ENCODE data around the gene SLC35F1. TPM values are rescaled to one million over a fixed set of nuclear protein-coding genes. Genes with fewer than 3 reads are reported as not detected.

The SLC35F1 gene
- total RNA-seq, 1 experiment from 2014 or later: 0.05 TPM

DNA sequence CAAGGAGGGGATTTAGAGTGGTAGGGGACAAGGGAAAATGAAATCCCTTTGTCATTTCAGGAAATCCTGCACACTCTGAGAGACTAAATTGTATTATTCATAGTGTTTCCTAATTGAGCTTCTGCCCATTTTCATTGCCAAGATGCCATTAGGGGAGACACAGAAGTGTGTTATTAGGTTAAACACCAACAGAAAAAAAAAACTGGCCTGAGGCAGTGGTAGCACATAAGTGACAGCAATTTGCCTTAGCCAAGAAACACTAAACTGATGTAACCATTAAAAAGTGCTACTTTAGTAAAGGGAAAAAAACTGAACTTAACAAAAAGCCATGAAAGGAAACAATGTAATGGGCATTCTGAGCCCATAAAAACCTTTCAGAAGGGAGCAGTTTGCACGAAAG, 370.6 kb downstream of the SLC35F1 start:
- no peak overlapping the region for H3K27ac ChIP-seq
- H3K4me3 ChIP-seq: no peak overlapping the region
- no peaks in the 10 kb centered on the region for H3K9me3 ChIP-seq (replicated peaks)
- no peaks in the 10 kb centered on the region; the same call in 1 of the 2 replicates for H3K27me3 ChIP-seq (replicated peaks)
- H3K4me1 ChIP-seq (replicated peaks): no peaks in the 10 kb centered on the region
- no peaks in the 10 kb centered on the region for H3K36me3 ChIP-seq
- DNase-seq (ENCODE audit: low read depth in 1 of 2, low spot score in 2 of 2): no peak

DNA sequence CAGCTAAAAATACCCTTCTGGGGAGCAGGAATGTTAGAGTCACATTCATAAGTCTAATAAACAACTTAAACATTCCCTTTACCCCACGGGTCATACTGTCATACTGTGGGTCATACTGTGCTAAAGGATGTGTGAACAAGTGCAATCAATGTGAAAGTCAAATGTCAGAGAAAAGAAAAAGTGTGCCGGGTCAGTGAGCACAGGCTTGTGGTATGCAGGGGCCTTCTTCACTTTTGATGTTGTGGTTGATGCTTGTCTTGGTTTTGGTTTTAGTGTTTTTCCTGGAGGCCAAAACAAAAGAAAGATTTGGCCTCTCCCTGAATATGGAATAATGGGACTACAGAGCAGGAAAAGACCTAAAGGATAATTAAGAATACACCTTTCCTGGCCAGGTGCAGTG, 373.1 kb downstream of the SLC35F1 start:
- Histone ChIP-seq H3K4me3 (no peak overlapping the region), H3K9me3 (replicated peaks) (no peaks in the 10 kb centered on the region), H3K27ac (no peak overlapping the region), H3K36me3 (no peaks in the 10 kb centered on the region), H3K27me3 (replicated peaks) (no peaks in the 10 kb centered on the region; the same call in 1 of the 2 replicates), H3K4me1 (replicated peaks) (no peaks in the 10 kb centered on the region; the same call in 1 of the 2 replicates)
- DNase-seq (ENCODE audit: low read depth in 1 of 2, low spot score in 2 of 2): no peak

DNA sequence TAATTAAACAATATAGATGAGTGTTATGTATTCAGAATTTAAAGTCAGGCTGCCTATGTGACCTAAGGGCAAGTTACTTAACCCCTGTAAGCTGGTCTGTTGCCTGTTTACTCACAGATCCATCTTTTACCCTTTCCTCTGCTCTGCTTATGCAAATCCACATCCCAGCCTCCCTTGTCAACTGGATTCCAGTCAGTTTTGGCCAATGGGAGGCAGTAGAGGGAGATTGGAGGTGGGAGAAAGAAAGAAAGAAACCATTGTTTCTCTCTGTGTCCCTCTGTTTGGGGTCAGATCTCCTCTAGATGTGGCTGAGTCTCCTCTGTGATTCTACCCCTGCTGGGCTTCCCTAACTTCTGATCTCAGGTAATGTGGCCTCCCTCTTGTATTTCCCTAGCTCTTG, 374.2 kb downstream of the SLC35F1 start:
- Histone ChIP-seq H3K36me3 (no peaks in the 10 kb centered on the region), H3K9me3 (replicated peaks) (no peaks in the 10 kb centered on the region), H3K27me3 (replicated peaks) (no peaks in the 10 kb centered on the region; the same call in 1 of the 2 replicates), H3K27ac (no peak overlapping the region), H3K4me1 (replicated peaks) (no peaks in the 10 kb centered on the region; the same call in 1 of the 2 replicates), H3K4me3 (no peak overlapping the region)
- DNase-seq (ENCODE audit: low read depth in 1 of 2, low spot score in 2 of 2): no peak

DNA sequence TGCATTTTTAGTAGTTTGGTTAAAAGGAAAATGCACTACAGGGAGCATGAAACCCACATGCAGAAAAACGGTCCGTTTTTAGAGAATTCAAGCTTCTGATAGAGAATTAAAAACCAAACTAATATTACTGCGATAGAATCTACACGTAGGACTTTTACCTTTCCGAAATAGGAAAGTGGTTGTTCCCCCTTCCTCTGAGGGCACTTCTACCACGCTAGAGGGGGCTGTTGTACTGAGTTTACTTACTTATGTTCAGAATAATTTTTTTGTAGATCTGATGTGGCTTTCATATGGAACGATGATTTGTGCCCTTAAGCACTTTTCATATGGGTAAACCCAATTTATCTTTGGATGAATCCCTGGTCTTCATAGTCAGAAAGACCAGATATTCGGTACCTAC, 376.7 kb downstream of the SLC35F1 start:
- Histone ChIP-seq H3K9me3 (replicated peaks) (no peaks in the 10 kb centered on the region), H3K4me1 (replicated peaks) (no peaks in the 10 kb centered on the region; the same call in 1 of the 2 replicates), H3K27me3 (replicated peaks) (no peaks in the 10 kb centered on the region; the same call in 1 of the 2 replicates), H3K4me3 (no peak overlapping the region), H3K27ac (no peak overlapping the region), H3K36me3 (no peaks in the 10 kb centered on the region)
- DNase-seq (ENCODE audit: low read depth in 1 of 2, low spot score in 2 of 2): peak; percentile 44 to 48

DNA sequence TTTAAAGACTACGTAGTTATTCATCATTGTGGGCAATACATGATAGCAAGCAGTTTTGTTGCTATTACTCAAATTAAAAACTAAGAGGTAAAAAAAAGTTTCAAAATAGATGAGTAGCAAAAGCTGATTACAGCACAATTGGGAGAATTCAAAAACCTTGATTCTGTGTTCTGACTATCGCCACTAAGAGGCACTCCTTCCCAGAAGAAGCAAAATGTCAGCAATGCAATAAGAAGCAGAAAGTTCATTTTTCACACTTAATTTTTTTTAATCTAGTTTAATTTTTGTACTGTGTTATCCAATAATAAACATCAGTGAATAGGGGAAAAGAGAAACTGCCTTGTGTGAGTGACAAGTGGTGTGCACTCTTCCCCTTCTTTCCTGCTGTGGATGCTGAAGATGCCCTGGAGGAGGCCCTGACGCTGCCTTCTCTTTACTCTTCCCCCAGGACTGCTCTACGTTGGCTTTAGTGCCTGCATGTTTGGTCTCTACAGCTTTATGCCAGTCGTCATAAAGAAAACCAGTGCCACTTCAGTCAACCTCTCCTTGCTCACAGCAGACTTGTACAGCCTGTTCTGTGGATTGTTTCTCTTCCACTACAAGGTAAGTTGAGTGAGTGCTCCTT, 377.8 kb downstream of the SLC35F1 start:
- H3K27me3 ChIP-seq (replicated peaks): no peaks in the 10 kb centered on the region
- DNase-seq (ENCODE audit: low read depth in 1 of 2, low spot score in 2 of 2): no peak
- H3K9me3 ChIP-seq (replicated peaks): no peaks in the 10 kb centered on the region
- H3K4me1 ChIP-seq (replicated peaks): no peaks in the 10 kb centered on the region; the same call in 1 of the 2 replicates
- no peak overlapping the region for H3K27ac ChIP-seq
- H3K36me3 ChIP-seq: no peaks in the 10 kb centered on the region
- no peak overlapping the region for H3K4me3 ChIP-seq

DNA sequence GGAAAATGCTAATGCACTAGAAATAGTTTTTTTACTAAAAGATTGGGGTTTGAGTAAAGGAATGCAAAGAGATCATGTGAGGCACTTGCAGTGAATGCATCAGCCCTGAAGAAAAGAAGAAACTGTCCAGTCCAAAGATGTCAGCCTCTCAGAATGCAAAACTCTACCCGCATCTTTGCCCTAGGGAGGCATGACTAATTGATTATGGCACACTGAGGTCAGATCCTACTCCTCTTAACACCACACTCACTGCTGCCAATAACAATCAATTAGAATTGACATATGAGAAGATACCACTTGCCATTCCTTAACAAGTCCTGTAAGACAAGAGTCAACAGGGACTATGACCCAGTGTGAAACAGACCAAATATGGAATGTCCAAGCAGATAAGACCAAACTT, 378.7 kb downstream of the SLC35F1 start:
- Histone ChIP-seq H3K4me3 (no peak overlapping the region), H3K4me1 (replicated peaks) (no peaks in the 10 kb centered on the region; the same call in 1 of the 2 replicates), H3K9me3 (replicated peaks) (no peaks in the 10 kb centered on the region), H3K27ac (no peak overlapping the region), H3K27me3 (replicated peaks) (no peaks in the 10 kb centered on the region), H3K36me3 (no peaks in the 10 kb centered on the region)
- DNase-seq (ENCODE audit: low read depth in 1 of 2, low spot score in 2 of 2): no peak

DNA sequence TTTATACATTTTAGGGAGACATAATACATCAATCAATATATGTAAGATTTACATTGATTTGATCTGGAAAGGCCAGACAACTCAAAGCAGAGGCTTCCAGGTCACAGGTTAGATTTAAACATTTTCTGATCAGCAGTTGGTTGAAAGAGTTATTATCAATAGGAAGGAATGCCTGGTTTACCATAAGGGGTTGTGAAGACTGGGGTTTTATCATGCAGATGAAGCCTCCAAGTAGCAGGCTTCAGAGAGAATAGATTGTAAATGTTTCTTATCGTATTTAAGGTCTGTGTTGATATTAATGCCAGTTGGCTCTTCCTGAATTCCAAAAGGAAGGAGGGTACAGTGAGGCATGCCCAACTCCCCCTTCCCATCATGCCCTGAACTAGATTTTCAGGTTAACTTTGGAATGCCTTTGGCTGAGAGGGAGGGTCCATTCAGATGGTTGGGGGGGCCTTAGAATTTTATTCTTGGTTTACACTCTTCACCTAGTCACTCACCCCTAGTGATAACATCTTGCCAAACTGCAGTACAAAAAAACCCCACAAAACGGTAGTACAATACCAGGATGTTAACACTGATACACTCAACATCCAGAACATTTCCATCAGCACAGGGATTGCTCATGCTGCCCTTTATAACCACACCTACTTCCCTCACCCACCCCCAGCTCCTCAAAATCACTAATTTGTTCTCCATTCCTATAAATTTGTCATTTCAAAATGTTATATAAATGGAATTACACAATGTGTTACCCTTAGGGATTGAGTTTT, 381.5 kb downstream of the SLC35F1 start:
- H3K9me3 ChIP-seq (replicated peaks): no peaks in the 10 kb centered on the region; the same call in 1 of the 2 replicates
- H3K4me1 ChIP-seq (replicated peaks): no peaks in the 10 kb centered on the region; the same call in 1 of the 2 replicates
- H3K4me3 ChIP-seq: no peak overlapping the region
- no peaks in the 10 kb centered on the region for H3K36me3 ChIP-seq
- H3K27ac ChIP-seq: no peak overlapping the region
- DNase-seq (ENCODE audit: low read depth in 1 of 2, low spot score in 2 of 2): no peak
- H3K27me3 ChIP-seq (replicated peaks): no peaks in the 10 kb centered on the region

DNA sequence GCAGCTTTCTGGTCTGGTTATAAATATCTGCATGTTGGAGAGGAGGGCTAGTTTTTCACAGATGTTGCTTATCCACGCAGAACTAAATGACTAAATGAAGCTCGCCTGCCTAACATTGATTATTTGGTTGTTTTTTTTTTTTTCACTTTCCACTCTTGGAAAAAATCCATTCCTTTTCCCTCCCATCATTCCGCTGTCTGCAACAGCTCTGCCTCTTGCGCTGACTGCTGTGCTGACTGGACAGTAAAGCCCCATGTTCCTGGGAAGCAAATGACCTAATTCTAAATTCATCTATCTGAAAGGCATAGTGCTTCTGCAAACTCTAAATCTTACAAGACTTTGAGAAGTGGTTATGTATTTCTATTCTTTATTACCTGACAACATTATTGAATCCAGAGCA, 385.5 kb downstream of the SLC35F1 start:
- H3K4me1 ChIP-seq (replicated peaks): no peaks in the 10 kb centered on the region
- no peaks in the 10 kb centered on the region for H3K27me3 ChIP-seq (replicated peaks)
- H3K36me3 ChIP-seq: no peaks in the 10 kb centered on the region
- no peak for DNase-seq (ENCODE audit: low read depth in 1 of 2, low spot score in 2 of 2)
- no peaks in the 10 kb centered on the region; the same call in 1 of the 2 replicates for H3K9me3 ChIP-seq (replicated peaks)
- H3K27ac ChIP-seq: no peak overlapping the region
- no peak overlapping the region for H3K4me3 ChIP-seq

DNA sequence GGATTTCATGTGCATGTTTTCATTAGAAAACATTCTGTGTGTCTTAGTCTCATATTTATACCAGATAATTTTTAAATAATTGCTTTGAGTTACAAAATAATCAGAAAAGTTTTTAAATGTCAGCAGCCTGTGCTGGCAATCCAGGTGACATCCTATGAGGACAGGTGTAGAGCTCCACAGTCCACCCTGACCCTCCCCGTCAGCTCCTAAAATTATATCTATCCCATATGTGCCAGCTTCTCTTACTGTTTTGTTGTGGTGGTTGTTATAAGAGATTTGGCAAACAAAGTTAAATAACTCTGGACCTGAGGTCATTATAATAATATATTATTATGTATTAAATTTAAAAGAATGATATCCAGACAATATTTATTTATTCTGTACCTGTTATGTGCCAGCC, 387.8 kb downstream of the SLC35F1 start:
- no peak overlapping the region for H3K27ac ChIP-seq
- DNase-seq (ENCODE audit: low read depth in 1 of 2, low spot score in 2 of 2): no peak
- H3K4me1 ChIP-seq (replicated peaks): no peaks in the 10 kb centered on the region
- no peaks in the 10 kb centered on the region for H3K36me3 ChIP-seq
- H3K9me3 ChIP-seq (replicated peaks): no peaks in the 10 kb centered on the region; the same call in 1 of the 2 replicates
- H3K4me3 ChIP-seq: no peak overlapping the region
- no peaks in the 10 kb centered on the region for H3K27me3 ChIP-seq (replicated peaks)

DNA sequence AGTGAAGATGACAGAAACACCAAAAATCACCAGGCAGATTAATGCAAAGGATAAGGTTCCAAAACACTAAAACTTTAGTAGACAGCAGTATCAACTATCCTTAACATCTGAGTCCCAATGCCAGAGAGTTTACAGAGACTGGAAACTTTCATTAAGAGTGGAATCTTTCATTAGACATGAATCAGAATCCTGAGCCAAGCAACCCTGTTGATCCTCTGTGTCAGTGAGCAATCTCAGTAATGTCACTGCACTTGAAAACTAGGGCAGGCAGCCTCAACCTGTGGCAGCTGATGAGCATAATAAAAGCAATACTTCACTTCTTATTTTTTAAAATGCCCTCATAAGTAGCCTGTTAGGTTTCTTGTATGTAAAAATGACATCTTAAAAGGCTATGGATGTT, 388.3 kb downstream of the SLC35F1 start:
- DNase-seq (ENCODE audit: low read depth in 1 of 2, low spot score in 2 of 2): no peak
- H3K4me3 ChIP-seq: no peak overlapping the region
- no peaks in the 10 kb centered on the region for H3K4me1 ChIP-seq (replicated peaks)
- no peaks in the 10 kb centered on the region for H3K27me3 ChIP-seq (replicated peaks)
- H3K36me3 ChIP-seq: no peaks in the 10 kb centered on the region
- H3K9me3 ChIP-seq (replicated peaks): no peaks in the 10 kb centered on the region; the same call in 1 of the 2 replicates
- H3K27ac ChIP-seq: no peak overlapping the region

DNA sequence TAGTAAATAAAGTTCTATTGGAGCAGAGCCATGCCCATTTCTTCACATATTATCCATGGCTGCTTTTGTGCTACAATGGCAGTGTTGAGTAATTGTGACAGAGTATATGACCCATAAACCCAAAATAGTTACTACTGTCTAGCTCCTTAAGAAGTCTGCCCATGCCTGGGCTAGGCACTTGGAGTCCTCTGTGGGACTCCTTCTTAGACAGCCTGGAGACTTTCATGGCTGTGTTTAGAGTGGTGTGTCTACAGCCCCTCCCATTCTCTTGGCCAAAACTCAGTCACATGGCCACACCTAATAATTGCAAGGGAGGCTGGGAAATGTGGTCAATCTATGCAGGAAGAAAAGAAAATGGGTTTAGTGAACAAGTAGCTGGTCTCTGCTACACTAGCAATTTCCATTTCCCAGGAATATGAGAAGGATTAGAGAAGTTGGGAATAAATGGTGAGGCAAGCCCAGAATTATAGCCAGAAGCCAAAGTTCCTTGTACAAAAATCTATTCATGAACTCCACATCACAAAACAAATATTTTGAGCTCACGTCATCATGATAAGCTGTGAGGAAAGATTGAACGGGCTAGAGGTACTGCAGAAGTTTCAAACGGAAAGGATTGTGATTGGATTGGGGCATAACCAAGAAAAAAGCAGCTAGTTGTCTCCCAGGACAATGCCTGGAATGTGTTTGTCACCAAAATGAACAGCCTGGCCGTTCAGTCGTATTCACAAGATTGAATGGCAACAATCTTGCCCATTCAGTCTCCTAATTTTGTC, 389.3 kb downstream of the SLC35F1 start:
- Histone ChIP-seq H3K4me1 (replicated peaks) (no peaks in the 10 kb centered on the region), H3K27me3 (replicated peaks) (no peaks in the 10 kb centered on the region), H3K9me3 (replicated peaks) (no peaks in the 10 kb centered on the region; the same call in 1 of the 2 replicates), H3K27ac (no peak overlapping the region), H3K4me3 (no peak overlapping the region), H3K36me3 (no peaks in the 10 kb centered on the region)
- DNase-seq (ENCODE audit: low read depth in 1 of 2, low spot score in 2 of 2): no peak

DNA sequence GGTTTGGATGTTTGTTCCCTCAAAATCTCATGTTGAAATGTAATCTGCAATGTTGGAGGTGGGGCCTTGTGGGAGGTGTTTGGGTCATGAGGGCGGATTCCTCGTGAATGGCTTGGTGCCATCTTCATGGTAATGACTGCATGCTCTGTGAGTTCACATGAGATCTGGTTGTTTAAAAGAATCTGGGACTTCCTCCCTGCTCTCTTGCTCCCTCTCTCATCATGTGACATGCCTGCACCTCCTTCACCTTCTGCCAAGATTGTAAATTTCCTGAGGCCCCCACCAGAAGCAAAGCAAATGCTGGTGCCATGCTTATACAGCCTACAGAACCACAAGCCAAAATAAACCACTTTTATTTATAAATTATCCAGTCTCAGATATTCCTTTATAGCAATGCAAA, 390.8 kb downstream of the SLC35F1 start:
- H3K4me3 ChIP-seq: no peak overlapping the region
- H3K9me3 ChIP-seq (replicated peaks): no peaks in the 10 kb centered on the region; the same call in 1 of the 2 replicates
- H3K27me3 ChIP-seq (replicated peaks): peaks cover 3% of the 10 kb centered on the region; the same call in 1 of the 2 replicates
- H3K27ac ChIP-seq: no peak overlapping the region
- H3K36me3 ChIP-seq: no peaks in the 10 kb centered on the region
- no peak for DNase-seq (ENCODE audit: low read depth in 1 of 2, low spot score in 2 of 2)
- H3K4me1 ChIP-seq (replicated peaks): no peaks in the 10 kb centered on the region

DNA sequence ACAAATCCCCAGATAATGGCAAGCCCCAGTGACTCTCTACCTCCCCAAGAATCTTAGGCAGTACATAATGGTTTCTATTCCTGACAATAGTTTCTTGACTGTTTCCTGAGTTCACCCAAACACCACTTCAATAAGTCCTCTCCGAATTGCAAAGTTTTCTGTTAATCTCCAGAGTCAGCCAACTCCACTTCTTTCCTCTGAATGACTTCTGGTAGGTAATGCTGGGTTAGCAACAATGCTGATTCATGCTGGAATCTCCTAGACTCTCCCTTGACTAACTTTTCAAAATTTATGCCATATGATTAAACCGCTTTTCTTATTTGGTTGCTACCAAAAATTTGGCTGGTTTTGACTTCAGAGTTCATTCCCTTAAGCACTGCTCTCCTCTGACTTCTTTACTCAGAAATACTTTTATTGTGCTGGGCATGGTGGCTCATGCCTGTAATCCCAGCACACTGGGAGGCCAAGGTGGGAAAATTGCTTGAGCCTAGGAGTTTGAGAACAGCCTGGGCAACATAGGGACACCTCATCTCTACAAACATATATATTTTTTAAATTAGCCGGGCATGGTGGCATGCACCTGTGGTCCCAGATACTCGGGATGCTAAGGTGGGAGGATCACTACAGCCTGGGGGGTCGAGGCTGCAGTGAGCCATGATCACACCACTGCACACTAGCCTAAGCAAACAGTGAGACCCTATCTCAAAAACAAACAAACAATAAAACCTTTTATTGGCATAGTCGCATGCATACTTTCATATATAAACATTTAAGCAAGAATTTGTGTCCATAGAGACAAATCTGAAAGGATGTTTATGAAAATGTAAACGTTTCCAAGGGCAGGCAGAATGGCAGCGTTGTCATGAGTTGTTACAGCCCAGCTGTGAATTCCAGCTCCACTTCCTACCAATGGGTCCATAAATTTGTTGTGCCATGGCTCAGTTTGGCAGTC, 391.7 kb downstream of the SLC35F1 start:
- no peak for DNase-seq (ENCODE audit: low read depth in 1 of 2, low spot score in 2 of 2)
- Histone ChIP-seq H3K36me3 (no peaks in the 10 kb centered on the region), H3K27ac (no peak overlapping the region), H3K27me3 (replicated peaks) (peaks cover 3% of the 10 kb centered on the region; the same call in 1 of the 2 replicates), H3K9me3 (replicated peaks) (no peaks in the 10 kb centered on the region), H3K4me1 (replicated peaks) (no peaks in the 10 kb centered on the region), H3K4me3 (no peak overlapping the region)
